GM12878 (cell line): ENCODE measurements around the gene CD86. TPM values are rescaled to one million over a fixed set of nuclear protein-coding genes. Genes with fewer than 3 reads are reported as not detected.

Source experiments
- ATF3 ChIP-seq: IDR thresholded peaks from 2 replicates; pipeline ENCODE4 v1.6.1; 2011; ENCODE audit warnings: low read depth, mild to moderate bottlenecking, low read length, moderate library complexity, borderline replicate concordance; ENCODE audit errors: extremely low read depth
- BCL11A ChIP-seq: IDR thresholded peaks from 2 replicates; pipeline ENCODE4 v1.6.1; 2011; ENCODE audit warnings: low read depth, low read length
- BCLAF1 ChIP-seq: fragments of 450-650 bp; IDR thresholded peaks from 2 replicates; pipeline ENCODE4 v1.6.1; 2017; ENCODE audit warnings: antibody characterized with exemption, mild to moderate bottlenecking, moderate library complexity
- BRCA1 ChIP-seq: IDR thresholded peaks from 2 replicates; pipeline ENCODE4 v1.6.1; 2011; ENCODE audit warnings: low read depth, low read length, improper control_type of control experiment
- HCFC1 ChIP-seq: fragments of 150-350 bp; IDR thresholded peaks from 2 replicates; pipeline ENCODE4 v1.6.1; 2014; ENCODE audit warnings: low read length
- HDGF ChIP-seq: fragments of 450-650 bp; IDR thresholded peaks from 2 replicates; pipeline ENCODE4 v1.6.1; 2016; ENCODE audit warnings: antibody characterized with exemption
- IRF3 ChIP-seq: fragments of 450-650 bp; IDR thresholded peaks from 2 replicates; pipeline ENCODE4 v1.6.1; 2014; ENCODE audit warnings: mild to moderate bottlenecking
- MTA3 ChIP-seq: IDR thresholded peaks from 2 replicates; pipeline ENCODE4 v1.6.1; 2012; ENCODE audit warnings: low read length, inconsistent platforms, borderline replicate concordance
- NBN ChIP-seq: fragments of 450-650 bp; IDR thresholded peaks from 2 replicates; pipeline ENCODE4 v1.6.1; 2016
- NFYB ChIP-seq: IDR thresholded peaks from 2 replicates; pipeline ENCODE4 v1.6.1; 2011; ENCODE audit warnings: low read depth, mild to moderate bottlenecking, low read length, improper control_type of control experiment, moderate library complexity; ENCODE audit not compliant: insufficient read depth
- NR2C2 ChIP-seq: IDR thresholded peaks from 2 replicates; pipeline ENCODE4 v1.6.1; 2011; ENCODE audit warnings: borderline replicate concordance, low read depth; ENCODE audit not compliant: control insufficient read depth, insufficient read length
- PAX5 ChIP-seq: IDR thresholded peaks from 2 replicates; pipeline ENCODE4 v1.6.1; 2011; ENCODE audit warnings: low read depth, low read length, borderline replicate concordance
- PBX3 ChIP-seq: IDR thresholded peaks from 2 replicates; pipeline ENCODE4 v1.6.1; 2011; ENCODE audit warnings: mild to moderate bottlenecking, low read depth, low read length, moderate library complexity; ENCODE audit not compliant: insufficient replicate concordance
- POLR2AphosphoS5 ChIP-seq: IDR thresholded peaks from 2 replicates; pipeline ENCODE4 v1.6.1; 2011; ENCODE audit warnings: mild to moderate bottlenecking, low read length, inconsistent platforms
- RAD51 ChIP-seq: fragments of 450-650 bp; IDR thresholded peaks from 2 replicates; pipeline ENCODE4 v1.6.1; 2016; ENCODE audit warnings: moderate library complexity, mild to moderate bottlenecking, inconsistent platforms
- RFX5 ChIP-seq: IDR thresholded peaks from 2 replicates; pipeline ENCODE4 v1.6.1; 2011; ENCODE audit warnings: low read depth, low read length, improper control_type of control experiment
- SIX5 ChIP-seq: IDR thresholded peaks from 2 replicates; pipeline ENCODE4 v1.6.1; 2011; ENCODE audit warnings: mild to moderate bottlenecking, low read depth, low read length, moderate library complexity; ENCODE audit not compliant: severe bottlenecking
- SMARCA5 ChIP-seq: fragments of 450-650 bp; IDR thresholded peaks from 2 replicates; pipeline ENCODE4 v1.6.1; 2017; ENCODE audit warnings: mild to moderate bottlenecking
- SPI1 ChIP-seq: IDR thresholded peaks from 2 replicates; pipeline ENCODE4 v1.6.1; 2011; ENCODE audit warnings: low read depth, mild to moderate bottlenecking, low read length, moderate library complexity, borderline replicate concordance; ENCODE audit not compliant: insufficient read depth
- TBL1XR1 ChIP-seq: IDR thresholded peaks from 2 replicates; pipeline ENCODE4 v1.6.1; 2012; ENCODE audit warnings: low read depth, low read length, improper control_type of control experiment
- WRNIP1 ChIP-seq: IDR thresholded peaks from 2 replicates; pipeline ENCODE4 v1.6.1; 2011; ENCODE audit warnings: low read depth, low read length, improper control_type of control experiment, borderline replicate concordance
- ZBTB4 ChIP-seq: fragments of 450-650 bp; formaldehyde crosslinking; IDR thresholded peaks from 2 replicates; pipeline ENCODE4 v1.4.0; 2022; ENCODE audit warnings: mild to moderate bottlenecking, moderate library complexity
- ZNF384 ChIP-seq: IDR thresholded peaks from 2 replicates; pipeline ENCODE4 v1.6.1; 2012; ENCODE audit warnings: low read depth, mild to moderate bottlenecking, low read length, improper control_type of control experiment, borderline replicate concordance
- polyA plus RNA-seq, 11 experiments: library from polyadenylated mRNA; depleted of rRNA in 4 of 11; unstranded in 6 of 11; stranded (reverse) in 5 of 11; fragments of >200 nt; fragmentation: Nextera tagmentation in 4 of 11; fragmentation: Illumina TruSeq in 1 of 11; extraction: Ambion mirVana in 4 of 11; extraction: Trizol in 1 of 11; gene quantifications; 1 replicate in 1 of 11; 2 replicates in 10 of 11; pipeline versions ENCODE4 v1.2.1 to v1.2.3, GENCODE V29; 2011 to 2016; ENCODE audit warnings: inconsistent platforms in 2 of 11, missing spikeins in 2 of 11, low read depth in 1 of 11
- total RNA-seq, 4 experiments: library from RNA; depleted of rRNA in 3 of 4; stranded (reverse); fragments of >200 nt in 3 of 4; fragmentation: Illumina TruSeq in 1 of 4; extraction: Trizol in 1 of 4; gene quantifications; 2 replicates each; pipeline versions ENCODE4 v1.2.1 to v1.2.3, GENCODE V29; 2013 to 2021

The CD86 gene
- total and polyA plus RNA-seq, 10 of the 15 experiments (the other 5 are each of a cell fraction or from before 2014, with no cell fraction given): 40.9 to 100 (median 55.5) TPM

GRCh38 chr3:122094125-122094524 is 39.0 kb downstream of the CD86 start (continued):
- TF ChIP-seq PBX3 (no peak), NBN (no peak), PAX5 (no peak), SPI1 (no peak), WRNIP1 (no peak), ZNF384 (no peak), TBL1XR1 (peak; percentile 75; the same call in 1 of the 2 replicates), NR2C2 (no peak), IRF3 (no peak), BCL11A (no peak), HDGF (no peak), BRCA1 (no peak), NFYB (no peak), POLR2AphosphoS5 (no peak), SIX5 (no peak), RAD51 (no peak), BCLAF1 (no peak), ZBTB4 (CRISPR knock-in tag) (no peak), RFX5 (no peak), ATF3 (no peak), SMARCA5 (no peak), MTA3 (peak; percentile 76; the same call in 1 of the 2 replicates), HCFC1 (no peak)
- TF ChIP-seq, all 136 proteins: peak for 34
